ENCODE data around the gene F2RL2.
A peak's percentile ranks its signal among the peaks of the same experiment; 100 is the strongest.

Gene F2RL2

GRCh38 chr5:76586531-76586930 is 36.7 kb downstream of the F2RL2 start:
- TF ChIP-seq CTCF (IDR thresholded peaks at IDR 0.05; ENCODE audit: insufficient read depth, low read length, poor library complexity, severe bottlenecking) (no peak), EZH2phosphoT487 (conservative IDR thresholded peaks at IDR 0.05; ENCODE audit: low read length) (no peak)
- H3K9me2 ChIP-seq (replicated peaks; ENCODE audit: insufficient read depth, low read length) = no peaks in the 10 kb centered on the region
- H3K27me3 ChIP-seq (ENCODE audit: low read length) = no peaks in the 10 kb centered on the region
- no peaks in the 10 kb centered on the region for H4K20me1 ChIP-seq (ENCODE audit: low read depth, low read length)
- no peaks in the 10 kb centered on the region for H3K79me2 ChIP-seq (ENCODE audit: insufficient read depth, low read length)
- no peak overlapping the region for H3K9ac ChIP-seq (ENCODE audit: low read length)
- H3K4me3 ChIP-seq (ENCODE audit: insufficient read depth, low read length, poor library complexity, severe bottlenecking) = no peak overlapping the region
- H2AFZ ChIP-seq (ENCODE audit: low read depth, low read length, severe bottlenecking) = no peak overlapping the region
- H3K4me2 ChIP-seq (ENCODE audit: low read depth, low read length, poor library complexity, severe bottlenecking) = no peak overlapping the region
- no peaks in the 10 kb centered on the region for H3K36me3 ChIP-seq (ENCODE audit: low read length)
- no peaks in the 10 kb centered on the region for H3F3A ChIP-seq (ENCODE audit: insufficient read depth)
- no peak overlapping the region for H3K27ac ChIP-seq (ENCODE audit: low read depth, low read length)
- H3K9me3 ChIP-seq (ENCODE audit: insufficient read depth, low read length) = no peaks in the 10 kb centered on the region

DNA sequence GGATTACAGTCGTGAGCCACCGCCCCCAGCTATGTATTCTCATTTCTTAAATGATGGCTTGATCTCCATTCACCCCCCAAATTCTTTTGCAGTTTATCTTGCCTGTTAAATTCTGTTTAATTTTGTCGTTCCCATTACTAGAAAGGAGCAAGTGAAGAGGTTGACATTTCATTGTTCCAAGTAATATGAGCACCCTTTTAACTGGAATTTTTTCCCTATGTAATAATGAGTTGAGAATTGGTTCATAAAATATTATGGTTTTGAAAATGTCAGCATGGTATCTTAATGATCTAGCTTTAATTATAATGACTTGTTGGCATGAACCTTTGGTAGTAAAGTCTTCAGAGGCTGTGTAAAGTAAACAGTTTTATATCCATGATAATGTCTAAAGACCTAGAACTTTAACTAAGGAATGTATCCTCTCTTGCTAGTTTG is 37.4 kb downstream of the F2RL2 start:
- Histone ChIP-seq H3K9me2 (replicated peaks; ENCODE audit: insufficient read depth, low read length) (no peaks in the 10 kb centered on the region), H3K9ac (ENCODE audit: low read length) (no peak overlapping the region), H2AFZ (ENCODE audit: low read depth, low read length, severe bottlenecking) (no peak overlapping the region), H3K27me3 (ENCODE audit: low read length) (no peaks in the 10 kb centered on the region), H4K20me1 (ENCODE audit: low read depth, low read length) (no peaks in the 10 kb centered on the region), H3K4me3 (ENCODE audit: insufficient read depth, low read length, poor library complexity, severe bottlenecking) (no peak overlapping the region), H3K9me3 (ENCODE audit: insufficient read depth, low read length) (no peaks in the 10 kb centered on the region), H3K36me3 (ENCODE audit: low read length) (no peaks in the 10 kb centered on the region), H3K4me2 (ENCODE audit: low read depth, low read length, poor library complexity, severe bottlenecking) (no peak overlapping the region), H3F3A (ENCODE audit: insufficient read depth) (no peaks in the 10 kb centered on the region), H3K79me2 (ENCODE audit: insufficient read depth, low read length) (no peaks in the 10 kb centered on the region), H3K27ac (ENCODE audit: low read depth, low read length) (no peak overlapping the region)
- TF ChIP-seq EZH2phosphoT487 (conservative IDR thresholded peaks at IDR 0.05; ENCODE audit: low read length) (no peak), CTCF (IDR thresholded peaks at IDR 0.05; ENCODE audit: insufficient read depth, low read length, poor library complexity, severe bottlenecking) (no peak)

- no peak overlapping the region for H3K4me2 ChIP-seq (ENCODE audit: low read depth, low read length, poor library complexity, severe bottlenecking)
- no peaks in the 10 kb centered on the region for H4K20me1 ChIP-seq (ENCODE audit: low read depth, low read length)
- TF ChIP-seq EZH2phosphoT487 (conservative IDR thresholded peaks at IDR 0.05; ENCODE audit: low read length) (no peak), CTCF (IDR thresholded peaks at IDR 0.05; ENCODE audit: insufficient read depth, low read length, poor library complexity, severe bottlenecking) (peak; percentile 41)
- no peaks in the 10 kb centered on the region for H3F3A ChIP-seq (ENCODE audit: insufficient read depth)
- H3K79me2 ChIP-seq (ENCODE audit: insufficient read depth, low read length) = no peaks in the 10 kb centered on the region
- no peak overlapping the region for H2AFZ ChIP-seq (ENCODE audit: low read depth, low read length, severe bottlenecking)
- H3K27me3 ChIP-seq (ENCODE audit: low read length) = no peaks in the 10 kb centered on the region
- no peak overlapping the region for H3K4me3 ChIP-seq (ENCODE audit: insufficient read depth, low read length, poor library complexity, severe bottlenecking)
- no peaks in the 10 kb centered on the region for H3K36me3 ChIP-seq (ENCODE audit: low read length)
- no peak overlapping the region for H3K9ac ChIP-seq (ENCODE audit: low read length)
- H3K9me2 ChIP-seq (replicated peaks; ENCODE audit: insufficient read depth, low read length) = no peaks in the 10 kb centered on the region
- H3K9me3 ChIP-seq (ENCODE audit: insufficient read depth, low read length) = no peaks in the 10 kb centered on the region
- no peak overlapping the region for H3K27ac ChIP-seq (ENCODE audit: low read depth, low read length)
Observed at GRCh38 chr5:76583163-76584047, 39.8 kb downstream of the F2RL2 start.

Data from SU-DHL-6 (cell line).